Karpas-422 (cell line): ENCODE measurements around the gene TRPM2. TPM values are rescaled to one million over a fixed set of nuclear protein-coding genes. Genes with fewer than 3 reads are reported as not detected.
"Not testable (repeated sequence)": the region's sequence is repeated elsewhere in the genome, so short reads cannot be mapped to it uniquely, and the experiment has no call there.

Experiments
- DNase-seq: peaks from one replicate; pipeline ENCODE4 v3.0.0-alpha.2; 2015
- H2AFZ ChIP-seq: fragments of 200-600 bp; sonication (generic); 2 replicates; pipeline ENCODE4 v1.6.1; 2014; ENCODE audit warnings: antibody characterized with exemption, low read length, mixed read lengths
- H3K27ac ChIP-seq: fragments of 200-600 bp; sonication (generic); 2 replicates; pipeline ENCODE4 v1.5.1; 2014; ENCODE audit warnings: mild to moderate bottlenecking, low read length, moderate library complexity
- H3K27me3 ChIP-seq: fragments of 200-600 bp; sonication (generic); 2 replicates; pipeline ENCODE4 v1.6.1; 2014; ENCODE audit warnings: low read length, mixed read lengths
- H3K36me3 ChIP-seq: fragments of 200-600 bp; sonication (generic); 2 replicates; pipeline ENCODE4 v1.6.1; 2014; ENCODE audit warnings: low read length, mixed read lengths; ENCODE audit not compliant: insufficient read depth
- H3K4me1 ChIP-seq: fragments of 200-600 bp; sonication (generic); 2 replicates; pipeline ENCODE4 v1.6.1; 2014; ENCODE audit warnings: mild to moderate bottlenecking, low read length, mixed read lengths
- H3K4me2 ChIP-seq: fragments of 200-600 bp; sonication (generic); 2 replicates; pipeline ENCODE4 v1.6.1; 2014; ENCODE audit warnings: low read length, low read depth, mild to moderate bottlenecking; ENCODE audit not compliant: poor library complexity, severe bottlenecking
- H3K4me3 ChIP-seq: fragments of 200-600 bp; sonication (generic); 2 replicates; pipeline ENCODE4 v1.5.1; 2014; ENCODE audit warnings: mild to moderate bottlenecking, antibody characterized with exemption, low read length, mixed read lengths
- H3K79me2 ChIP-seq: fragments of 200-600 bp; sonication (generic); 2 replicates; pipeline ENCODE4 v1.6.1; 2014; ENCODE audit warnings: mild to moderate bottlenecking, low read length, mixed read lengths
- H3K9ac ChIP-seq: fragments of 200-600 bp; sonication (generic); 2 replicates; pipeline ENCODE4 v1.6.0; 2014; ENCODE audit warnings: low read length
- H3K9me2 ChIP-seq: fragments of 200-600 bp; sonication (generic), shearing (Covaris generic); replicated peaks from 2 replicates; pipeline ENCODE4 v1.6.0; 2014; ENCODE audit warnings: mild to moderate bottlenecking, low read length, moderate library complexity; ENCODE audit not compliant: insufficient read depth
- H3K9me3 ChIP-seq: fragments of 300-700, 200-600 bp; sonication (generic); 2 replicates; pipeline ENCODE4 v1.6.1; 2014; ENCODE audit warnings: low read length, mixed read lengths
- H4K20me1 ChIP-seq: fragments of 200-600 bp; sonication (generic); 2 replicates; pipeline ENCODE4 v1.6.1; 2014; ENCODE audit warnings: mild to moderate bottlenecking, antibody characterized with exemption, low read length, low read depth; ENCODE audit not compliant: insufficient read depth
- total RNA-seq: library from RNA; depleted of rRNA; stranded (reverse); fragments of >200 nt; shearing (Covaris generic); gene quantifications from 2 replicates; pipeline ENCODE4 v1.2.3, GENCODE V29; 2014; ENCODE audit warnings: low replicate concordance

The TRPM2 gene
- total RNA-seq, 1 experiment from 2014 or later: not detected

DNA sequence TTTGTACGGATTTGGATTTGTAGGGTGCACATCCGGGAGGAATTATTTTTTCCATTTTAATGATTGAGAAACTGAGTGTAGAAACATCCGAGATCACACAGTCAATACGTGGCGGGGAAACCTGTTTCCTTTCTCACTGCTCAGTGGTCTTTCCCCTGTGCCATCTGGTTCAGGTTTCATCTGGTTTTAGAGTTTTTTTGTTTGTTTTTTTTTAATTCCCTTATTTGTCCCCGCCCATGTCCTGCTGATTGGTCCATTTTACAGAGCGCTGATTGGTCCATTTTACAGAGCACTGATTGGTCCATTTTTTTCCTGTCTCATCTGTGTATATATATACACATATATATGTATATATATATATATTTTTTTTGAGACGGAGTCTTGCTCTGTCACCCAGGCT lies 6.0 kb downstream of the TRPM2 start:
- Histone ChIP-seq H4K20me1 (no peaks in the 10 kb centered on the region), H3K36me3 (no peaks in the 10 kb centered on the region), H3K9me3 (peaks cover 8% of the 10 kb centered on the region), H3K4me3 (no peak overlapping the region), H2AFZ (no peak overlapping the region), H3K79me2 (no peaks in the 10 kb centered on the region), H3K9me2 (no peaks in the 10 kb centered on the region), H3K9ac (no peak overlapping the region), H3K27me3 (no peaks in the 10 kb centered on the region), H3K27ac (no peak overlapping the region), H3K4me2 (no peak overlapping the region), H3K4me1 (no peaks in the 10 kb centered on the region; the same call in 1 of the 2 replicates)
- no peak for DNase-seq

DNA sequence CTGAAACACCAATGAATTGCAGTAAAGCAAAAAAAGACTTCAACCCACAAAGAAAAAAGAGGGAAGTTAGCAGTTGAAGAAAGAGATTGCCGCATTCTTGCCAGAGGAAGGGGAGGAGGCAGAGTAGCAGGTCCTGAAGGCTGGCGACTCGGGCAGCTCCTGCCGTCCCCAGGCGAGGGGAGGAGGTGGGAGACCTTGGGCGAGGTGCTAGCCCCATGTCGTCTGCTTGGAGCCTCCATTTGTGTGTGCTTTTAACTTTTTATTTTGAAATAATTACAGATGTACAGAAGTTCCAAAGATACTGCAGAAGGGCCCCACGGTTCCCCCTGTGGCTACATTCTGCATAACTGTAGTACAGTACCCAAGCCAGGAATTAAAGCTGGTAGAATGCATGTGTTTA lies 6.7 kb downstream of the TRPM2 start:
- no peak for DNase-seq
- no peak overlapping the region for H3K9ac ChIP-seq
- H3K27ac ChIP-seq: no peak overlapping the region
- no peaks in the 10 kb centered on the region for H3K79me2 ChIP-seq
- no peaks in the 10 kb centered on the region; the same call in 1 of the 2 replicates for H3K4me1 ChIP-seq
- H3K4me3 ChIP-seq: no peak overlapping the region
- no peaks in the 10 kb centered on the region for H4K20me1 ChIP-seq
- no peaks in the 10 kb centered on the region for H3K9me2 ChIP-seq
- H3K4me2 ChIP-seq: no peak overlapping the region
- H2AFZ ChIP-seq: no peak overlapping the region
- H3K27me3 ChIP-seq: no peaks in the 10 kb centered on the region
- H3K36me3 ChIP-seq: no peaks in the 10 kb centered on the region
- H3K9me3 ChIP-seq: peaks cover 8% of the 10 kb centered on the region

GRCh38 chr21:44361903-44362302 lies 8.5 kb downstream of the TRPM2 start:
- H4K20me1 ChIP-seq, H3K79me2 ChIP-seq, H3K9me2 ChIP-seq, H3K9ac ChIP-seq, H3K36me3 ChIP-seq, H2AFZ ChIP-seq, H3K4me3 ChIP-seq, H3K27ac ChIP-seq, H3K27me3 ChIP-seq, H3K4me2 ChIP-seq, DNase-seq, H3K4me1 ChIP-seq, H3K9me3 ChIP-seq: not testable (repeated sequence)

DNA sequence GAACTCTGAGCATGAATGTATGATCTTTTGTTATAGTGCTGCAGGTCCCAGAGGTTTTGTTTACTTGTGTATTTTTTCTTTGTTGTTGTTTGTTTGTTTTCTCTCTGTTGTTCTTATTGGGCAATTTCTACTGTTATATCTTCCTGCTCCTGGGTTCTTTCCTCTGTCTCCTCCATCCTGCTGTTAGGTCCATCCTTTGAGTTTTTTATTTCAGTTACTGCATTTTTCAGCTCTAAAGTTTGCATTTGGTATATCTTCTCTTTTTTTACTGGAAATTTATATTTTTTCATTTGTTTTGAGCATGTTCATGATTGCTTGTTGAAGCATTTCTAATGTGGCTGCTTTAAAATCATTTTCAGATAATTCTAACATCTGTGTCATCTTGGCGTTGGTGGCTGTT lies 9.9 kb downstream of the TRPM2 start:
- no peaks in the 10 kb centered on the region for H3K36me3 ChIP-seq
- no peaks in the 10 kb centered on the region for H3K4me1 ChIP-seq
- no peaks in the 10 kb centered on the region for H3K9me2 ChIP-seq
- H3K4me2 ChIP-seq: no peak overlapping the region
- no peak overlapping the region for H3K9ac ChIP-seq
- no peak overlapping the region for H2AFZ ChIP-seq
- H3K9me3 ChIP-seq: peaks cover 8% of the 10 kb centered on the region
- H4K20me1 ChIP-seq: no peaks in the 10 kb centered on the region
- no peak overlapping the region for H3K4me3 ChIP-seq
- H3K27me3 ChIP-seq: no peaks in the 10 kb centered on the region
- no peak overlapping the region for H3K27ac ChIP-seq
- no peak for DNase-seq
- H3K79me2 ChIP-seq: no peaks in the 10 kb centered on the region

DNA sequence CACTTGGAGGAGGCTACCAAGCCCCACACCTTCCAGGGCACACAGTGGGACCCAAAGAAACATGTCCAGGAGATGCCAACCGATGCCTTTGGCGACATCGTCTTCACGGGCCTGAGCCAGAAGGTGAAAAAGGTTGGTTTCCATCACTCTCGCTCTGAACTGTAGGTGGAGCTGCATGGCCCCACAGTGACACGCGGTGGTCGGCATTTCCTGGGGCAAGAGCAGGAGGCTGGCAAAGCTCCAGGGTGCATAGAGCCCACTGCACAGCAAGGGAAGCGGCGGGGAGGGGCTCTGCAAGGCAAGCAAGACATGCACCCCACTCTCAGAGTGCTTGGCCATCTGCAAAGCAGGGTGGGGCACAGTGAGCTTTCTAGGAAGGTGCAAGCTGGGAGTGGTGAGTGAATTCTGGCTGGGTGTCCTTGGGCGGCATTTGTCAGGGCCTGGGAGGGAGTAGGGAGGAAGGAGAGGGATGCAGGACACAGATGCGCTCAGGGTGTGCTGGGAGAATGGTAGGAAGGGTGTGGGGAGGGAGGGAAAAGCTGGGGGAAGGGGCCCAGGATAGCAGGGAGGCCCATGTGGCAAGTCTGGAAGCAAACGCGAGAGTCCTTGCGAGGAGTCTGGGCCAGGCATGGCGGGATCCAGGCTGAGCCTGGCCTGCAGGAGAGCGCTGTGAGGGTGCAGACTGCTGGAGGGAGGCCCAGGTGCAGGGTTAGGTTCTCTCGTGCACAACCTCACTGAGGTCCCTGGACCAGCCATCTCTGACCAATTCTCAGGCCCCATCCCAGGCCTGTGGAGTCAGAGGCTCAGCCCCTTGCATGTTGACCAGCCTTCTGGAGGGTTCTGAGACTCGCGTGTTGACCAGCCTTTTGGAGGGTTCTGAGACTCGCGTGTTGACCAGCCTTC lies 11.0 kb downstream of the TRPM2 start:
- DNase-seq: no peak
- Histone ChIP-seq H3K4me2 (no peak overlapping the region), H2AFZ (no peak overlapping the region), H3K27ac (no peak overlapping the region), H3K36me3 (no peaks in the 10 kb centered on the region), H3K9ac (no peak overlapping the region), H3K4me3 (no peak overlapping the region), H4K20me1 (no peaks in the 10 kb centered on the region), H3K9me2 (no peaks in the 10 kb centered on the region), H3K4me1 (no peaks in the 10 kb centered on the region), H3K79me2 (no peaks in the 10 kb centered on the region), H3K9me3 (peaks cover 8% of the 10 kb centered on the region), H3K27me3 (no peaks in the 10 kb centered on the region)

- no peak overlapping the region for H3K4me2 ChIP-seq
- no peaks in the 10 kb centered on the region for H3K27me3 ChIP-seq
- no peak for DNase-seq
- H3K9me2 ChIP-seq: no peaks in the 10 kb centered on the region
- H3K36me3 ChIP-seq: no peaks in the 10 kb centered on the region
- H3K4me1 ChIP-seq: no peaks in the 10 kb centered on the region
- no peaks in the 10 kb centered on the region for H4K20me1 ChIP-seq
- no peak overlapping the region for H3K27ac ChIP-seq
- no peak overlapping the region for H3K9ac ChIP-seq
- no peaks in the 10 kb centered on the region for H3K79me2 ChIP-seq
- H2AFZ ChIP-seq: no peak overlapping the region
- no peak overlapping the region for H3K4me3 ChIP-seq
- peaks cover 8% of the 10 kb centered on the region for H3K9me3 ChIP-seq
Measured at GRCh38 chr21:44365251-44365966, 12.0 kb downstream of the TRPM2 start.

GRCh38 chr21:44365967-44366585 lies 12.7 kb downstream of the TRPM2 start:
- Histone ChIP-seq H3K79me2 (no peaks in the 10 kb centered on the region), H3K36me3 (no peaks in the 10 kb centered on the region), H2AFZ (no peak overlapping the region), H3K4me3 (no peak overlapping the region), H3K4me1 (no peaks in the 10 kb centered on the region), H3K9ac (no peak overlapping the region), H4K20me1 (no peaks in the 10 kb centered on the region), H3K27me3 (no peaks in the 10 kb centered on the region), H3K9me3 (peaks cover 8% of the 10 kb centered on the region), H3K27ac (no peak overlapping the region), H3K4me2 (no peak overlapping the region), H3K9me2 (no peaks in the 10 kb centered on the region)
- DNase-seq: no peak

DNA sequence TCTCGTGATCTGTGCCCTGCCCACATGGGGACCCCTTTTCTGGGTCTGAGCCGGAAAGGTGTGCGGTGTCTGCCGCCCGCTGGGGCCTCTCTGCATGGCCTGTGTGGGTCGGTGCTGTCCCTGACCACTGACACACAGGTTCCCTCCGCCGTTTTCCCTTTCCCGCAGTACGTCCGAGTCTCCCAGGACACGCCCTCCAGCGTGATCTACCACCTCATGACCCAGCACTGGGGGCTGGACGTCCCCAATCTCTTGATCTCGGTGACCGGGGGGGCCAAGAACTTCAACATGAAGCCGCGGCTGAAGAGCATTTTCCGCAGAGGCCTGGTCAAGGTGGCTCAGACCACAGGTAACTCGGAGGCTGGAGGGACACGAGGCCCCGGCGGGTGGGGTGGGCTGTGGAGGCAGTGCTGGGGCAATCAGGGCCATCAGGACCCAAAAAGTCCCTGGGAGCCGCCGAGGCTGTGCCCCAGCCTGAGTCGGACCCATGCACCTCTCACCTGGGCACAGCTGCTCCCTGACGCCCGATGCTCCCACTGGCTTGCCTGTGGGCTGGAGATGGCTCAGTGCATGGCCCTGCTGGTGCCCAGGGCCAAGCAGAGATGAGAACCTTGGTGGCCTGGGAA lies 13.3 kb downstream of the TRPM2 start:
- no peak overlapping the region for H3K27ac ChIP-seq
- no peaks in the 10 kb centered on the region for H3K79me2 ChIP-seq
- no peaks in the 10 kb centered on the region for H3K36me3 ChIP-seq
- no peaks in the 10 kb centered on the region for H4K20me1 ChIP-seq
- H3K9me2 ChIP-seq: no peaks in the 10 kb centered on the region
- DNase-seq: no peak
- no peak overlapping the region for H2AFZ ChIP-seq
- H3K4me3 ChIP-seq: no peak overlapping the region
- H3K27me3 ChIP-seq: no peaks in the 10 kb centered on the region
- H3K4me2 ChIP-seq: no peak overlapping the region
- H3K4me1 ChIP-seq: no peaks in the 10 kb centered on the region
- no peak overlapping the region for H3K9ac ChIP-seq
- H3K9me3 ChIP-seq: peaks cover 8% of the 10 kb centered on the region
